Measurements from ENCODE around the gene TMX4.
"Not testable (repeated sequence)": the region's sequence is repeated elsewhere in the genome, so short reads cannot be mapped to it uniquely, and the experiment has no call there.

Gene TMX4

GRCh38 chr20:8019246-8019997, at the start of gene TMX4:
TMX4 (minus strand) TSS chr20:8019761; CDS start chr20:8019613, 148 bp downstream.
- peak; percentile 93 for DNase-seq

GRCh38 chr20:8067082-8067481, 47.5 kb upstream of the TMX4 start:
- no peak for DNase-seq

GRCh38 chr20:8066662-8067061, 47.1 kb upstream of the TMX4 start:
- DNase-seq = no peak

DNA sequence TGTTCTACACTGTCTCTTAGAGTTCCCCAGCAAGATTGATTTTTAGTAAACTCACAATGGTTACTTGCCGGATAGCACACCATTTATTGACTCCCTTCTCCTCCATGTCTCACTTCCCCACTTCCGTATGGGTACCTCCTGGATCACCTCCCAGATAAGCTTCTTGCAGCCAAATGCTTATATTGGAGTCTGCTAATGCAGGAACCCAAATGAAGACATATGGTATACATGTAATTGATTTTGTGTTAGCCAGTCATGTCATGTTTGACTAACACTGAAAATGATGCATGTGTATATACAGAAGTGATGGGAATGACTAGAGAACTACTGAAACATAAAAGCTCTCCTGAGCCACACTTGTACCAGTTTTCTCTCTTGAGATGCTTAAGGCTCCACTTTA, 46.1 kb upstream of the TMX4 start:
- DNase-seq = no peak

- no peak for DNase-seq
These were observed 43.2 kb upstream of the TMX4 start for GRCh38 chr20:8062756-8063155.

GRCh38 chr20:8061861-8062518, 42.4 kb upstream of the TMX4 start:
- no peak for DNase-seq

DNA sequence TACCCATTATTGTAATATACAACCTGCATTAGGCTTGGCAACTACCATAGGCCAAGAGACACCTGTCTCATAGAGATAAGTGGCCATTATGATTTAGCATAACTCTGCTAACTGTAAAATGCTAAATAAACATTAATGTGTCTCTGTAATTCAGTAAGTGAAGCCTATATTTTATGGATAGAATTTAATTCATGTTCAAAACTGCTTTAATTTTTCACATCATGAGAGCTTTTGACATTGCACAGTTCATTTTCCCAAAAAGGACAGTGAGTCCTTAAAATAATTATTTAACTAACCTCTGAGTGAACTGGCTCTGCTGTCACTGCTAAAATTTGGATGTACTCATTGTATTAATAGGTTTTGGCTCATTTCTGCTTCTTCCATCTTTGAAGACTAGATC, 41.4 kb upstream of the TMX4 start:
- DNase-seq = no peak

GRCh38 chr20:8057871-8058270, 38.3 kb upstream of the TMX4 start:
- no peak for DNase-seq

GRCh38 chr20:8055096-8055495, 35.5 kb upstream of the TMX4 start:
- no peak for DNase-seq

DNA sequence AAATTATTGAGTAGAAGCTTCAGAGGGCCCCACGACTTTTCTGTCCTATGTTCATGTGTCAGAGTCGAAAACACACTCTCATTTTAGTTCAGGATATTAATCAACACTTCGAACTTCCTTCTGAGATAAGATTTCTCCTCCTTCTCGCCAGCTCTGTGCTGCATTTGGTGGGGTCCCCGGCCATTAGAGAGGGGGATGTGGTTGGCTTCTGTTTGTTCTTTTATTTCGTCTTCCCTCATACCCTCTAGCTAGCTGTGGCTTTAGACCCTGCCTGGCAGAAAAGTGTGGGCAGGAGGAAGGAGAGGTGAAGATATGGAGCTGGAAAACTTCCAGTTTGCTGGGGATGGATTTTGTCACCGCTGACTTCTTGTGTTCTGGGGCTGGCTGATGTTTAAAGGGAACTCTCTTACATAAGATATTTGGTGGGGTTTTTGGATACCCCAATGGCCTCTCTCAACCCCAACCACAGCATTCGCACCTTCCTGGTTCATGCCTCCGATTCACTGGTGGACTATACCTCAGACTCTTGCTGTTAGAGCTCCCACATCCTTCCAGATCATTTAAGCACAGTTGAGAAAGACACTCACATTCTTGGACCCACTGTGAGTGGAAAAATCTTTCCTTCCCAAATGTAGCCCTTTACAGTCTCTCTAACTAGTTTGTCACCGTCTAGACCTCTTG, 30.7 kb upstream of the TMX4 start:
- DNase-seq = no peak

- no peak for DNase-seq
These were observed 29.7 kb upstream of the TMX4 start for GRCh38 chr20:8049310-8049709.

DNA sequence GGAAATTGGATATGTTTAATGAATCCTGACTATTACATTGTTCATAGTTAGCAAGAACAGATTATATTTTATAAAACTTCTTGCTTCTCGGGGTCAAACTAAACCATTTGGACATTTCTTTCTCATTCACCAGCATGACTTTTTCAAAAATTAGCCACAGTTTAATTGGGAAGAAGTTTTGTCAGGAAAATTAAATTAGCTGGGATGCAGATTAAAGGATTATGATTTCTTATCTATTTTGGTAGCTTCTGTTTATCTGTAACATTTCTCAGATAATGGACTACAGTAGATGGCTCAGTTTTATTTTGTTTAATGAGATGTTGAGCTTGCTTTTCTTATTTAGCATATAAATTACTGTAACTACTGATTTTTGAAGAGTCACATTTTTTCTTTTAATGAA, 26.4 kb upstream of the TMX4 start:
- no peak for DNase-seq

DNA sequence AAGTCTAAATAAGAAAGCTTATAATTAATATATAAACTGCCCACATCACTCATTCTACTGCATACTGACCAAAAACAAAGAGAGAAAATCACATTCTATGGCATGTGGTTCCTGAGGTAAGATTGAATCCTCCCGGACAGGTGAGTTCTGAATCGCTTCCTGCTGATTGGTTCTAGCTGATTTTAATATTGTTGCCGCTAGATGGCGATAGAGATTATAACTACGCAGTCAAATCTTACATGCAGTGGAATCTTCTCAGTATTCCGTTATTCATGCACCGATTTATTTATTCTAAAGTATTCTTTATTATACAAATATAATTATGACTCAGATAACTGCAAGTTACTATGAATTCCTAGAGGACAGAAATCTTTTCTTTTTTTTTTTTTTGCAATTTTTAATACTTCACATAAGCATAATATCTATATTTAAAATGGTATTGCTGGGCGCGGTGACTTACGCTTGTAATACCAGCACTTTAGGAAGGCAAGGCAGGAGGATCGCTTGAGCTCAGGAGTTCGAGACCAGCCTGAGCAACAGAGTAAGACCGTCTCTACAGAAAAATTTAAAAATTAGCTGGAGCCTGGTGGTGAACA, 24.2 kb upstream of the TMX4 start:
- peak; percentile 64 for DNase-seq

GRCh38 chr20:8039042-8039441, 19.5 kb upstream of the TMX4 start:
- DNase-seq = no peak

GRCh38 chr20:8036771-8037170, 17.2 kb upstream of the TMX4 start:
- DNase-seq = no peak

GRCh38 chr20:8033151-8033841, 13.7 kb upstream of the TMX4 start:
- no peak for DNase-seq

DNA sequence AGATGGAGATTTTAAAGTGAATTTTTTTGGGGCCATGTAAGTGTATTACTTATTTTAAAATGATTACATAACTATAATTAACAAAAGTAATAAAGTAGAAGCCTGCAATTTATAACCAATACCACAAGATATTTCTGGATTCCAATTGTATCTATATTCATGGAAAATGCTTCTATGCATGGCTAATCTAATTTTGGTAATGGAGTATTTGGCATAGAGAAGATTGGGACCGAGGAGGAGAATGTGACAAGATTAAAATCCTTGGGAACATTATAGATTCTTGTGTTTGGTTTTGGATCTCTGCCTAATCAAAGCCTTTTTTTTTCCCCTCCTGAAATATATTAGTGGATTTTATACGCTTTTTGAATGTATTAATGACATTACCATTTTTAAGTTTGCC, 12.9 kb upstream of the TMX4 start:
- no peak for DNase-seq

DNA sequence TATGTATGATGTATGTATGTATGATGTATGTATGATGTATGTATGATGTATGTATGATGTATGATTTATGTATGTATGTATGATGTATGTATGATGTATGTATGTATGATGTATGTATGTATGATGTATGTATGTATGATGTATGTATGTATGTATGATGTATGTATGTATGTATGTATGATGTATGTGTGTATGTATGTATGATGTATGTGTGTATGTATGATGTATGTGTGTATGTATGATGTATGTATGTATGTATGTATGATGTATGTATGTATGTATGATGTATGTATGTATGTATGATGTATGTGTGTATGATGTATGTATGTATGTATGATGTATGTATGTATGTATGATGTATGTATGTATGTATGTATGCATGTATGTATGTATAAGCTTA, 12.0 kb upstream of the TMX4 start:
- DNase-seq = not testable (repeated sequence)

DNA sequence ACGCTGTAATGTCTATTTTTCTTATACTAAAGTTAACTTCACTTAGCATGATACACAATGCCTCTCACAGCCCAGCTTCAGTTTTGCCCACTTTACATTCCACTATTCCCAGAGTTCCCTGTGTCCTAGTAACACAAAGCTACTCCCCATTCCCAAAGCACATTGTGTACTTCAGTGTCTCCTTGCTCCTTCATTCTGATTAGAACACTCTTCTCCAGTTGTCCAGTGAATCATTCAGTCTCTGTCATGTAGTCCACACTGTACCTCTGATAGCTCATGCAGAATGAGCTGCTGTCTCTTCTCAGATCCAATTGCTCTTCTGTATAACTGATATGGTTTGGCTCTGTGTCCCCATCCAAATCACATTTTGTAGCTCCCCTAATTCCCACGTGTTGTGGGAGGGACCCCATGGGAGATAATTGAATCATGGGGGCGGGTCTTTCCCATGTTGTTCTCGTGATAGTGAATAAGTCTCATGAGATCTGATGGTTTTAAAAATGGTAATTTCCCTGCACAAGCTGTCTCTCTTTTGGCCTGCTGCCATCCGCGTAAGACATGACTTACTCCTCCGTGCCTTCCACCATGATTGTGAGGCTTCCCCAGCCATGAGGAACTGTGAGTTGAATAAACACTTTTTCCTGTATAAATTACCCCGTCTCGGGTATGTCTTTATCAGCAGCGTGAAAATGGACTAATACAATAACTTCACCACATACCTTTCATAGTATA, 2.1 kb upstream of the TMX4 start:
- no peak for DNase-seq

DNA sequence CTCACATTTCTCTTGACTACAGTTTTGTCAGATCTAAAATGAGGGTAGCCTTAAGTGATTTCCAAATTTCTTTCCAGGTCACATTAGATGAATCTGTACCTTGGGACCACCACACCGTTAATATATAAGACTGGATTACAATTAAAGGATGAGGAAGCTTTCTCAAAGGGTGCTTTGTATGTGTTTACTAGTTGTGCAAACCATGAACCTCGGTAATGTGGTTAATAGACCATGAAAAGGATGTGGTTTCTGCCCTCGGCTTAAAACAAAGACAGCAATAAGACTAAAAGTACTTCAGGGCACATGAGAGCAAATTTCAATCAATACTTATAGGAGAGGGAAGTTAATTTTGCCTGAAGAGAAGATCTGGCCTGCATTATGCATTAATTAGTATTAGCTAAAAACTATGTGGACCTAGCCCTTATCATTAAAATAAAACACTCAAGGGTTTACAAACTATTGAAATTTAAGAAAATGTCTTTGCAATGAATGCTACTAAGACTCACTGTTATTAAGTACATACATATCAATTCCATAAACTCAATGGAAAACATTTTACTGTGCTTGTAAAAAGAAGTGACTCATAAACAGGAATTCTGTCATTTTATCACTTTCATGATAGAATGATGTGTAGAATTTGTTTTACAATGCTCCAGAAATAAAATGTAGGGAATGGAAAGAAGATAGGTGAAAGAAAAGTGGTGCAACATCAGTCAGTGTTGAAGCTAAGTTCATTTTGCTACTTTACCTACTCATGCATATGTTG, 936 bp upstream of the TMX4 start:
- no peak for DNase-seq

DNA sequence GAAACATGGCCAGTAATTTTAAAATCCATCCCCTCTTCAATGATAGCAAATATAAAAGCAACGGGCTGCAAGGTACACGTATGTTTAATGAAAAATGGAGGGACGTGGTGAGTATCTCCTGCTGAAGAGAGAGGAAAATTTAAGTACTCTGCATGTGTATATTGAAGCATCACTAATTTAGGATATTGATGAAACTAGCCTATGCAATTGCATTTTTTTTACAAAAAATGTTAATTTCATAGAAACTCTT, 362 bp upstream of the TMX4 start:
- no peak for DNase-seq

DNA sequence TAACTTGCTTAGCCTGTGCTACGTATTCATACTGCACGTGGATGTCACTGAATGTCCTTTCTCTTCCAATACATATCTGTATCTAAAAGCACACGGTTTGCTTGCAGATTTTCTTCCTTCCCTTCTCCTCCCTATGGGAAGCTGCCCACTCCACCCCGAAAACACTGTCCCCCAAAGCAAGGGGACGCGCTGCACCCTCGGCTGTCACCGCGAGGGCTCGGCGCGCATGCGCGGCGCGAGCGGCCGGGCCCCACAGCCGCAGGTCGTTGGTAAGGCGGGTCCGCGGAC, 659 bp downstream of the TMX4 start:
- peak; percentile 47 for DNase-seq

Data from NCI-H1436 (cell line).